Gastrocnemius medialis (tissue), 4 donors: Measurements from ENCODE around the gene VPS41.
A peak's percentile ranks its signal among the peaks of the same experiment; 100 is the strongest.

Experiments
- CTCF ChIP-seq, 5 experiments: fragments of 450-650 bp in 3 of 5; fragments of 200-600 bp in 2 of 5; sonication (generic) in 2 of 5; IDR thresholded peaks in 4 of 5; conservative IDR thresholded peaks in 1 of 5; 1 replicate in 4 of 5; 2 replicates in 1 of 5; pipeline ENCODE4 v1.5.1; 2016 to 2019; ENCODE audit warnings: antibody characterized with exemption in 5 of 5, mild to moderate bottlenecking in 3 of 5, moderate library complexity in 3 of 5
- POLR2A ChIP-seq, 2 donors: fragments of 450-650 bp; IDR thresholded peaks; one replicate each; pipeline ENCODE4 v1.6.1; 2017; ENCODE audit warnings: antibody characterized with exemption in 2 of 2, mild to moderate bottlenecking in 2 of 2, moderate library complexity in 2 of 2

- no peak for TF ChIP-seq CTCF (IDR thresholded peaks at IDR 0.05 in 4 of 5, conservative IDR thresholded peaks at IDR 0.05 in 1 of 5)
- peak in 1 of 2 donors; percentile 10 for TF ChIP-seq POLR2A (IDR thresholded peaks at IDR 0.05)
Measured at GRCh38 chr7:38673795-38674194, 235.2 kb downstream of the VPS41 start.
